Natural killer cell treated with Interleukin-12 subunit alpha and Interleukin-12 subunit beta and Interleukin-15 and Interleukin-18, amount 100 ng/mL, for 72 hours (primary cell): ENCODE data around the gene NHLH2. TPM values are rescaled to one million over a fixed set of nuclear protein-coding genes. Genes with fewer than 3 reads are reported as not detected.

Experiments
- ATAC-seq, 2 donors: fragments of 150-1000 bp; cut with Tn5 transposase in 1 of 2; sonication (Bioruptor Pico), chemical (Tn5 transposase) in 1 of 2; 2 replicates each; pipeline ENCODE4 v1.10.0; 2021
- DNase-seq: peaks from one replicate; pipeline ENCODE4 v3.0.0; 2022; ENCODE audit warnings: low spot score
- H3K27ac Mint-ChIP-seq, 2 donors: 1 replicate in 1 of 2; 2 replicates in 1 of 2; pipeline ENCODE4 v1.8.0; 2022; ENCODE audit warnings: mixed read lengths in 2 of 2, mild to moderate bottlenecking in 1 of 2, moderate library complexity in 1 of 2
- H3K27me3 Mint-ChIP-seq, 2 donors: 1 replicate in 1 of 2; 2 replicates in 1 of 2; pipeline ENCODE4 v1.8.0; 2022; ENCODE audit warnings: mixed read lengths in 2 of 2
- H3K36me3 Mint-ChIP-seq: one replicate; pipeline ENCODE4 v1.8.0; 2022; ENCODE audit warnings: mixed read lengths
- H3K4me1 Mint-ChIP-seq, 2 donors: 1 replicate in 1 of 2; 2 replicates in 1 of 2; pipeline ENCODE4 v1.8.0; 2022; ENCODE audit warnings: low read depth in 2 of 2, mixed read lengths in 2 of 2, mild to moderate bottlenecking in 1 of 2
- H3K4me3 Mint-ChIP-seq: one replicate; pipeline ENCODE4 v1.8.0; 2022; ENCODE audit warnings: mixed read lengths
- H3K9me3 Mint-ChIP-seq: 2 replicates; pipeline ENCODE4 v1.8.0; 2022; ENCODE audit warnings: mixed read lengths
- total RNA-seq, 2 donors: library from RNA; stranded (reverse); gene quantifications; one replicate each; pipeline ENCODE4 v1.2.3, GENCODE V29; 2022

The NHLH2 gene
- total RNA-seq, 2 donors from 2014 or later: not detected

GRCh38 chr1:115862403-115862802 lies 21.5 kb upstream of the NHLH2 start:
- Mint-ChIP-seq H3K27ac (no peak overlapping the region), H3K4me3 (no peak overlapping the region), H3K27me3 (peaks cover 40 to 48% of the 10 kb centered on the region in 2 donors), H3K36me3 (no peaks in the 10 kb centered on the region), H3K9me3 (no peaks in the 10 kb centered on the region), H3K4me1 (no peaks in the 10 kb centered on the region)
- DNase-seq (no peak), ATAC-seq (no peak)

GRCh38 chr1:115854005-115854404 lies 13.1 kb upstream of the NHLH2 start:
- no peak for DNase-seq
- Mint-ChIP-seq H3K36me3 (peaks cover 6% of the 10 kb centered on the region), H3K27me3 (peaks cover 44 to 86% of the 10 kb centered on the region in 2 donors), H3K4me3 (no peak overlapping the region), H3K4me1 (no peaks in the 10 kb centered on the region), H3K27ac (no peak overlapping the region), H3K9me3 (peaks cover 5% of the 10 kb centered on the region)
- no peak for ATAC-seq

GRCh38 chr1:115850937-115851336 lies 10.0 kb upstream of the NHLH2 start:
- Mint-ChIP-seq H3K36me3 (no peaks in the 10 kb centered on the region), H3K27ac (no peak overlapping the region), H3K4me3 (no peak overlapping the region), H3K27me3 (peaks cover 39 to 74% of the 10 kb centered on the region in 2 donors), H3K9me3 (no peaks in the 10 kb centered on the region), H3K4me1 (no peaks in the 10 kb centered on the region)
- DNase-seq (no peak), ATAC-seq (no peak)

GRCh38 chr1:115847787-115848186 lies 6.9 kb upstream of the NHLH2 start:
- no peaks in the 10 kb centered on the region for H3K36me3 Mint-ChIP-seq
- no peak overlapping the region for H3K27ac Mint-ChIP-seq
- H3K4me1 Mint-ChIP-seq: no peaks in the 10 kb centered on the region
- peaks cover 36 to 60% of the 10 kb centered on the region in 2 donors for H3K27me3 Mint-ChIP-seq
- no peaks in the 10 kb centered on the region for H3K9me3 Mint-ChIP-seq
- H3K4me3 Mint-ChIP-seq: no peak overlapping the region
- DNase-seq (no peak), ATAC-seq (no peak)

- Mint-ChIP-seq H3K4me3 (no peak overlapping the region), H3K36me3 (no peaks in the 10 kb centered on the region), H3K27ac (no peak overlapping the region), H3K27me3 (peaks cover 38 to 54% of the 10 kb centered on the region in 2 donors), H3K9me3 (no peaks in the 10 kb centered on the region), H3K4me1 (peaks cover 0 to 3% of the 10 kb centered on the region in 2 donors)
- no peak for DNase-seq
- ATAC-seq: peak in 1 of 2 donors; percentile 24
These were observed 2.0 kb upstream of the NHLH2 start for GRCh38 chr1:115842948-115843347.

GRCh38 chr1:115839679-115840237 lies 1.2 kb downstream of the NHLH2 start:
- Mint-ChIP-seq H3K9me3 (no peaks in the 10 kb centered on the region), H3K36me3 (no peaks in the 10 kb centered on the region), H3K4me1 (peaks cover 0 to 3% of the 10 kb centered on the region in 2 donors), H3K4me3 (no peak overlapping the region), H3K27me3 (peaks cover 44 to 62% of the 10 kb centered on the region in 2 donors), H3K27ac (no peak overlapping the region)
- no peak for DNase-seq
- ATAC-seq: no peak

GRCh38 chr1:115839029-115839678 lies 1.8 kb downstream of the NHLH2 start:
- H3K4me1 Mint-ChIP-seq: peaks cover 0 to 3% of the 10 kb centered on the region in 2 donors
- H3K9me3 Mint-ChIP-seq: no peaks in the 10 kb centered on the region
- ATAC-seq (no peak), DNase-seq (no peak)
- peaks cover 45 to 62% of the 10 kb centered on the region in 2 donors for H3K27me3 Mint-ChIP-seq
- no peak overlapping the region for H3K27ac Mint-ChIP-seq
- no peaks in the 10 kb centered on the region for H3K36me3 Mint-ChIP-seq
- peak overlapping the region; percentile 23 for H3K4me3 Mint-ChIP-seq

- Mint-ChIP-seq H3K27me3 (peaks cover 51 to 62% of the 10 kb centered on the region in 2 donors), H3K36me3 (no peaks in the 10 kb centered on the region), H3K4me3 (no peak overlapping the region), H3K9me3 (no peaks in the 10 kb centered on the region), H3K4me1 (peaks cover 0 to 3% of the 10 kb centered on the region in 2 donors), H3K27ac (no peak overlapping the region)
- DNase-seq (no peak), ATAC-seq (no peak)
These were observed 2.4 kb downstream of the NHLH2 start for GRCh38 chr1:115838431-115839028.

GRCh38 chr1:115837740-115838421 lies 3.0 kb downstream of the NHLH2 start:
- DNase-seq (no peak), ATAC-seq (peak in 1 of 2 donors; percentile 17)
- Mint-ChIP-seq H3K27me3 (peaks cover 48 to 58% of the 10 kb centered on the region in 2 donors), H3K9me3 (no peaks in the 10 kb centered on the region), H3K36me3 (no peaks in the 10 kb centered on the region), H3K4me3 (no peak overlapping the region), H3K27ac (no peak overlapping the region), H3K4me1 (peaks cover 0 to 3% of the 10 kb centered on the region in 2 donors)

GRCh38 chr1:115837341-115837739 lies 3.6 kb downstream of the NHLH2 start:
- Mint-ChIP-seq H3K9me3 (no peaks in the 10 kb centered on the region), H3K4me3 (no peak overlapping the region), H3K4me1 (peaks cover 0 to 3% of the 10 kb centered on the region in 2 donors), H3K27me3 (peaks cover 50 to 58% of the 10 kb centered on the region in 2 donors), H3K36me3 (no peaks in the 10 kb centered on the region), H3K27ac (no peak overlapping the region)
- no peak for ATAC-seq
- DNase-seq: no peak

- H3K9me3 Mint-ChIP-seq: no peaks in the 10 kb centered on the region
- H3K36me3 Mint-ChIP-seq: no peaks in the 10 kb centered on the region
- peak in 1 of 2 donors; percentile 29 for ATAC-seq
- peaks cover 0 to 2% of the 10 kb centered on the region in 2 donors for H3K4me1 Mint-ChIP-seq
- H3K4me3 Mint-ChIP-seq: no peak overlapping the region
- H3K27me3 Mint-ChIP-seq: peaks cover 32 to 35% of the 10 kb centered on the region in 2 donors
- no peak for DNase-seq
- no peak overlapping the region for H3K27ac Mint-ChIP-seq
These were observed 7.1 kb downstream of the NHLH2 start for GRCh38 chr1:115833856-115834255.

- Mint-ChIP-seq H3K27me3 (peaks cover 39 to 40% of the 10 kb centered on the region in 2 donors), H3K9me3 (no peaks in the 10 kb centered on the region), H3K36me3 (no peaks in the 10 kb centered on the region), H3K27ac (no peak overlapping the region), H3K4me3 (no peak overlapping the region), H3K4me1 (peaks cover 4 to 5% of the 10 kb centered on the region in 2 donors)
- no peak for ATAC-seq
- no peak for DNase-seq
These were observed 8.3 kb downstream of the NHLH2 start for GRCh38 chr1:115832651-115833050.

- H3K27me3 Mint-ChIP-seq: peaks cover 39 to 45% of the 10 kb centered on the region in 2 donors
- H3K4me3 Mint-ChIP-seq: no peak overlapping the region
- H3K36me3 Mint-ChIP-seq: no peaks in the 10 kb centered on the region
- no peak for DNase-seq
- peaks cover 4 to 5% of the 10 kb centered on the region in 2 donors for H3K4me1 Mint-ChIP-seq
- no peak overlapping the region for H3K27ac Mint-ChIP-seq
- no peaks in the 10 kb centered on the region for H3K9me3 Mint-ChIP-seq
- no peak for ATAC-seq
These were observed 10.0 kb downstream of the NHLH2 start for GRCh38 chr1:115830963-115831362.

- Mint-ChIP-seq H3K36me3 (no peaks in the 10 kb centered on the region), H3K4me3 (no peak overlapping the region), H3K9me3 (no peaks in the 10 kb centered on the region), H3K27ac (no peak overlapping the region), H3K4me1 (peaks cover 4 to 5% of the 10 kb centered on the region in 2 donors), H3K27me3 (peaks cover 42 to 44% of the 10 kb centered on the region in 2 donors)
- ATAC-seq (no peak), DNase-seq (no peak)
These were observed 11.0 kb downstream of the NHLH2 start for GRCh38 chr1:115829947-115830346.
